Fibroblast of upper back skin (primary cell): ENCODE results near the gene MAT2A.
A peak's percentile ranks its signal among the peaks of the same experiment; 100 is the strongest.
"Not testable (repeated sequence)": the region's sequence is repeated elsewhere in the genome, so short reads cannot be mapped to it uniquely, and the experiment has no call there.

ENCODE experiments used
- DNase-seq: peaks from one replicate; pipeline ENCODE4 v3.0.0-alpha.2; 2013

MAT2A gene

GRCh38 chr2:85580206-85580605 is 41.2 kb downstream of the MAT2A start:
- DNase-seq = no peak

GRCh38 chr2:85582492-85582891 is 43.5 kb downstream of the MAT2A start:
- DNase-seq = no peak

- no peak for DNase-seq
Observed at GRCh38 chr2:85583667-85584353, 44.8 kb downstream of the MAT2A start.

GRCh38 chr2:85584354-85584856 is 45.4 kb downstream of the MAT2A start, which contains the start of gene VAMP5:
TSS of gene VAMP5 (plus strand) at chr2:85584431. CDS start at chr2:85584491, 60 bp downstream.
- no peak for DNase-seq

GRCh38 chr2:85584857-85585780 is 46.2 kb downstream of the MAT2A start:
- peak; percentile 52 for DNase-seq

- DNase-seq = peak; percentile 69
Observed at GRCh38 chr2:85585781-85586105, 46.8 kb downstream of the MAT2A start.

- no peak for DNase-seq
Observed at GRCh38 chr2:85588236-85588635, 49.3 kb downstream of the MAT2A start.

- DNase-seq = no peak
Observed at GRCh38 chr2:85588645-85589044, 49.7 kb downstream of the MAT2A start.

- DNase-seq = no peak
Observed at GRCh38 chr2:85589181-85589580, 50.2 kb downstream of the MAT2A start.

- peak; percentile 92 for DNase-seq
Observed at GRCh38 chr2:85589982-85590791, 51.2 kb downstream of the MAT2A start.

GRCh38 chr2:85590950-85591349 is 52.0 kb downstream of the MAT2A start:
- no peak for DNase-seq

GRCh38 chr2:85591563-85591962 is 52.6 kb downstream of the MAT2A start:
- no peak for DNase-seq

GRCh38 chr2:85592299-85592698 is 53.3 kb downstream of the MAT2A start:
- not testable (repeated sequence) for DNase-seq

GRCh38 chr2:85593023-85593422 is 54.1 kb downstream of the MAT2A start:
- DNase-seq = no peak
